ENCODE measurements around the gene CYP4F12. TPM values are rescaled to one million over a fixed set of nuclear protein-coding genes. Genes with fewer than 3 reads are reported as not detected.

Gene CYP4F12
- polyA plus RNA-seq, 1 donor (not counting 4 experiments of a cell fraction or from before 2014, with no cell fraction given): 2.0 TPM

DNA sequence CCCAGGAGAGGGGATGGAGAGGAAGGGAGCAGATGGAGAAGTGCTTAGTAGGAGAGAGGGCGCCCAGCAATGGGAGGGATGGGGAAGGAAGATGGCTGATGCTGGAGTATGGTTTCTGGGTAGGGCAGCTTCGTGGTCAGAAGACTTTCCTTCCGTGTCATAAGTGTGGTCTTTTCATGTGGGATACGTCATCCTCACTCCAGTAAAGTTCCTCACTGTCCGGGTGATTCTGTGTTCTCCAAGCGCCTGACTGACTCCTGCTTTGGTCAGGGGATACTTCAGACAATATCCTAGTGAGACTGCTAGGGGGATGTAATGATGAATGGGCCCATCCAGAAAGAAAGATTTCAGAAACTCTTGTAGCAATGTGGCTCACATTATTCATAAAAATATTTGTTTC, 61.0 kb downstream of the CYP4F12 start:
- no peak overlapping the region for H2AFZ ChIP-seq (ENCODE audit: control insufficient read depth, low read length)
- dilution Hi-C loops (cut with MboI; ENCODE audit: extremely low pct_ligation_motif_present, low sequenced_read_pairs): no loop called here
- TF ChIP-seq, protein P1, sequence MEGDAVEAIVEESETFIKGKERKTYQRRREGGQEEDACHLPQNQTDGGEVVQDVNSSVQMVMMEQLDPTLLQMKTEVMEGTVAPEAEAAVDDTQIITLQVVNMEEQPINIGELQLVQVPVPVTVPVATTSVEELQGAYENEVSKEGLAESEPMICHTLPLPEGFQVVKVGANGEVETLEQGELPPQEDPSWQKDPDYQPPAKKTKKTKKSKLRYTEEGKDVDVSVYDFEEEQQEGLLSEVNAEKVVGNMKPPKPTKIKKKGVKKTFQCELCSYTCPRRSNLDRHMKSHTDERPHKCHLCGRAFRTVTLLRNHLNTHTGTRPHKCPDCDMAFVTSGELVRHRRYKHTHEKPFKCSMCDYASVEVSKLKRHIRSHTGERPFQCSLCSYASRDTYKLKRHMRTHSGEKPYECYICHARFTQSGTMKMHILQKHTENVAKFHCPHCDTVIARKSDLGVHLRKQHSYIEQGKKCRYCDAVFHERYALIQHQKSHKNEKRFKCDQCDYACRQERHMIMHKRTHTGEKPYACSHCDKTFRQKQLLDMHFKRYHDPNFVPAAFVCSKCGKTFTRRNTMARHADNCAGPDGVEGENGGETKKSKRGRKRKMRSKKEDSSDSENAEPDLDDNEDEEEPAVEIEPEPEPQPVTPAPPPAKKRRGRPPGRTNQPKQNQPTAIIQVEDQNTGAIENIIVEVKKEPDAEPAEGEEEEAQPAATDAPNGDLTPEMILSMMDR (optimal IDR thresholded peaks at IDR 0.05 in 1 of 3, IDR thresholded peaks at IDR 0.05 in 1 of 3, conservative IDR thresholded peaks at IDR 0.05 in 1 of 3; ENCODE audit: extremely low read depth in 1 of 3, insufficient read depth in 2 of 3, low read length in 3 of 3): no peak
- no peak for TF ChIP-seq EZH2 (IDR thresholded peaks at IDR 0.05; ENCODE audit: low read length)
- no peaks in the 10 kb centered on the region for H3K9me1 ChIP-seq (ENCODE audit: control insufficient read depth, extremely low read depth, insufficient read depth, low read length)
- H3K4me3 ChIP-seq (ENCODE audit: control insufficient read depth in 2 of 3, extremely low read depth in 1 of 3, insufficient read depth in 2 of 3, low read depth in 1 of 3, low read length in 3 of 3): no peak overlapping the region
- no peaks in the 10 kb centered on the region for H4K20me1 ChIP-seq (ENCODE audit: control insufficient read depth, extremely low read depth, insufficient read depth, low read length)
- FAIRE-seq (no peak), DNase-seq (ENCODE audit: low read depth, low spot score) (no peak)
- no peak overlapping the region for H3K4me2 ChIP-seq (ENCODE audit: control insufficient read depth, extremely low read depth, insufficient read depth, low read depth, low read length)
- H3K4me1 ChIP-seq (ENCODE audit: control insufficient read depth, extremely low read depth, insufficient read depth, low read length): no peaks in the 10 kb centered on the region
- H3K36me3 ChIP-seq (ENCODE audit: control insufficient read depth in 2 of 2, extremely low read depth in 1 of 2, insufficient read depth in 2 of 2, low read length in 2 of 2): no peaks in the 10 kb centered on the region
- no peak overlapping the region for H3K9ac ChIP-seq (ENCODE audit: control insufficient read depth, extremely low read depth, insufficient read depth, low read length)
- no peaks in the 10 kb centered on the region for H3K79me2 ChIP-seq (ENCODE audit: control insufficient read depth, insufficient read depth, low read length)
- no peaks in the 10 kb centered on the region for H3K27me3 ChIP-seq (ENCODE audit: control insufficient read depth, extremely low read depth, insufficient read depth, low read length)
- H3K9me3 ChIP-seq (ENCODE audit: control insufficient read depth, low read depth, low read length): no peaks in the 10 kb centered on the region
- no peak overlapping the region for H3K27ac ChIP-seq (ENCODE audit: control insufficient read depth, insufficient read depth, low read length)

DNA sequence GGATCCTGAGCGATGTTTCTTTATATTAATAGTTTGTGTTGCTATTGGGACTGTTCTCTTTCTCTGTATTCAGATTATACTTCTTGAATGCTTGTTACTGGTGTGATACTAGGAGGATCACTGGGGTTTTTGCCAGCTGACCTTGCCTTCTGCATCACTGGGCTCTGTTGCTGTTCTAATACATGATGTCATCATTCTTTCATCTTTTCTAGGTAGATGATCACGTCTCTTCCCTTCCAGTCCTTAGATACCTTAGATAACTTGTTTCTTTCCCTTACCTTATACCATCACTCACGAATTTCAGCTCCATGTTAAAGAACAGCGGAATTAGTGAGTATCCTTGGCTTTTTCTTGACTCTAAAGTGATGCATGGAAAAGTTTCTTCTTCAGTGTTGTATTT, 64.8 kb downstream of the CYP4F12 start, which contains the start of gene OR10H3:
TSS of gene OR10H3 (plus strand) at position 264 of the 400 bp plus-strand sequence. CDS start 3,408 bp downstream, outside the sequence.
- FAIRE-seq: no peak
- Histone ChIP-seq H3K36me3 (ENCODE audit: control insufficient read depth in 2 of 2, extremely low read depth in 1 of 2, insufficient read depth in 2 of 2, low read length in 2 of 2) (no peaks in the 10 kb centered on the region), H3K27ac (ENCODE audit: control insufficient read depth, insufficient read depth, low read length) (no peak within 1 kb of the TSS), H3K4me3 (ENCODE audit: control insufficient read depth in 2 of 3, extremely low read depth in 1 of 3, insufficient read depth in 2 of 3, low read depth in 1 of 3, low read length in 3 of 3) (no peak within 1 kb of the TSS), H3K9me1 (ENCODE audit: control insufficient read depth, extremely low read depth, insufficient read depth, low read length) (no peaks in the 10 kb centered on the region), H4K20me1 (ENCODE audit: control insufficient read depth, extremely low read depth, insufficient read depth, low read length) (no peaks in the 10 kb centered on the region), H3K9ac (ENCODE audit: control insufficient read depth, extremely low read depth, insufficient read depth, low read length) (no peak within 1 kb of the TSS), H3K27me3 (ENCODE audit: control insufficient read depth, extremely low read depth, insufficient read depth, low read length) (no peaks in the 10 kb centered on the region), H2AFZ (ENCODE audit: control insufficient read depth, low read length) (no peak within 1 kb of the TSS), H3K4me2 (ENCODE audit: control insufficient read depth, extremely low read depth, insufficient read depth, low read depth, low read length) (no peak within 1 kb of the TSS), H3K9me3 (ENCODE audit: control insufficient read depth, low read depth, low read length) (no peaks in the 10 kb centered on the region), H3K79me2 (ENCODE audit: control insufficient read depth, insufficient read depth, low read length) (no peaks in the 10 kb centered on the region), H3K4me1 (ENCODE audit: control insufficient read depth, extremely low read depth, insufficient read depth, low read length) (no peaks in the 10 kb centered on the region)
- dilution Hi-C loops (cut with MboI; ENCODE audit: extremely low pct_ligation_motif_present, low sequenced_read_pairs): no loop called here
- TF ChIP-seq, protein P1 (optimal IDR thresholded peaks at IDR 0.05 in 1 of 3, IDR thresholded peaks at IDR 0.05 in 1 of 3, conservative IDR thresholded peaks at IDR 0.05 in 1 of 3; ENCODE audit: extremely low read depth in 1 of 3, insufficient read depth in 2 of 3, low read length in 3 of 3): no peak
- TF ChIP-seq EZH2 (IDR thresholded peaks at IDR 0.05; ENCODE audit: low read length): no peak
- no peak for DNase-seq (ENCODE audit: low read depth, low spot score)

Data from keratinocyte (primary cell).